NCI-H510A (cell line): ENCODE measurements around the gene MRPS31.

Source experiments
- DNase-seq: peaks from one replicate; lab custom pipeline; 2025; lab: John Stamatoyannopoulos, UW

Gene MRPS31

DNA sequence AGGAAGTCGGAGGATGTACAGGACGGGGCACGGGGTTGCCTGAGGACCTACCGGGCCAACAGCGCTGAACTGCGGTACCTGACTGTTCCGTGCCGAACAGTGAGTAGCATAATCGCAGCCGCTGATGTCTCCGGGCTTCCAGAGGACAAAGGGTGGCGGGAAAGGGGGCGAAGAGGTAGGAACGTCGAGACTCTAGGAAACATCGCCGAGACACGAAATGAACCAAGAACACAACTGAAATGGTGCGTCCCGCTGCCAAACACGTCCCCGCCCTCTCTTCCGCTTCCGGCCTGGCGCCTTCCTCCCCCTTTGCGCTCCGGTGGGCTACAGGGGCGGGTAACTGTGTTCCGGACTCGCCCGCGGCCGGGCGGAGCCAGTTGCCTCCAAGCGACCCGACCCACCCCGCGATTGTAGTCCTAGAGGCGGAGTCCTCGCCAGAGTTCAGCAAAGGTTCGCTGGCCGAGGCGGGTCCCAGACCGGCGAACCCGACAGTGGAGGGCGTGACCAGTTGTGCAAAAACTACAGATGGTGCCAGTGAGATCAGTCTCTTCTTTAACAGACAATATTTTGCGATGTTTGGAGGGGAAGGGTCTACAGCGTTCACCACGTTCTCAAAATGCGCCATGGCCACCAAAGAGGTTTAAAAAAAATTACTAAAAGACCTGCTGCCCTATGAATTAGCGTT, at the start of gene MRPS31:
Gene MRPS31, minus strand, starts transcription at position 257 of the 685 bp plus-strand sequence. Its CDS starts 54 bp downstream, at position 203.
- DNase-seq = peak; percentile 62

DNA sequence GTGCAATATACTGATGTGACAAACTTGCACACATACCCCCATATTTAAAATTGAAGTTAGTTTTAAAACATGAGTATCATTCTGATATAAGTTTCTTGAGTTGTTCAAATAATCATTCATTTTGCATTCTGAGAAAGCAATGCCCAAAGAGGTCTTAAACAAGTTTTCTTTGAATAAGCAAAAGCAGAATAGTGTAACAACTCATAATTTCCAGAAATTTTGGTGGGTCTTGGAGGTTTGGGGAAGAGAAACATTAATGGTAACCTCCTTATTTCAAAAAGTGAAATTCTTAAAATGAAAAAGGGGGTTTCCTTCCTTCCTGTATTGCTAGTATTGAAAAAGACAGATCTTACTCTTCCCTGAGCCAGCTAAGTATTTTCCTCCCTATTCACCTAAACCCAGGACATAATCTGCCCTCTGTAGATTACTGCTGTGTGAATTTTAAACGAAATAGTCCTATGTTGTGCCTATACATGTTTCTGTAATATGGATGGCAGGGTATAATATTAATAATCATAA, 48.9 kb upstream of the MRPS31 start:
- DNase-seq = no peak

DNA sequence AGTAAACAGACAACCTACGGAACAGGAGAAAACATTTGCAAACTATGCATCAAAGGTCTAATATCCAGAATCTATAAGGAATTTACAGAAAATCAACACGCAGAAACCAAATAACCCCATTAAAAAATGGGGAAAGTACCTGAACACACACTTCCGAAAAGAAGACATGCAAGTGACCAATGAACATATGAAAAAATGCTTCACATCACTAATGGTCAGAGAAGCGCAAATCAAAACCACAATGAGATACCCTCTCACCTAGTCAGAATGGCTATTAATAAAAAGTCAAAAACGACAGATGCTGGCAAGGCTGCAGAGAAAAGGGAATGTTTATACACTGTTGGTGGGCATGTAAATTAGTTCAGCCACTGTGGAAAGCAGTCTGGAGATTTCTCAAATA, 47.9 kb upstream of the MRPS31 start:
- no peak for DNase-seq

DNA sequence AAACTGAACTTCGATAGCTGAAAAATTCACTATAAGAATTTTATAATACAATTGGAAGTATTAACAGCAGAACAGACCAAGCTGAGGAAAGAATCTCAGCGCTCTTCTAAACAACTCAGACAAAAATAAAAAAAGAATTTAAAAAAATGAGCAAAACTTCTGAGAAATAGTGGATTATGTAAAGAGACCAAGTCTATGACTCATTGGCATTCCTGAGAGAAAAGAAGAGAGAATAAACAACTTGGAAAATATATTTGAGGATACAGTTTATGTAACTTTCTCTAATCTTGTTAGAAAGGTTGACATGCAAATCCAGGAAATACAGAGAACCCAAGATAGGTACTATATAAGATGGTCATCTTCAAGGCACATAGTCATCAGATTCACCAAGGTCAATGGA, 43.8 kb upstream of the MRPS31 start:
- DNase-seq = no peak

DNA sequence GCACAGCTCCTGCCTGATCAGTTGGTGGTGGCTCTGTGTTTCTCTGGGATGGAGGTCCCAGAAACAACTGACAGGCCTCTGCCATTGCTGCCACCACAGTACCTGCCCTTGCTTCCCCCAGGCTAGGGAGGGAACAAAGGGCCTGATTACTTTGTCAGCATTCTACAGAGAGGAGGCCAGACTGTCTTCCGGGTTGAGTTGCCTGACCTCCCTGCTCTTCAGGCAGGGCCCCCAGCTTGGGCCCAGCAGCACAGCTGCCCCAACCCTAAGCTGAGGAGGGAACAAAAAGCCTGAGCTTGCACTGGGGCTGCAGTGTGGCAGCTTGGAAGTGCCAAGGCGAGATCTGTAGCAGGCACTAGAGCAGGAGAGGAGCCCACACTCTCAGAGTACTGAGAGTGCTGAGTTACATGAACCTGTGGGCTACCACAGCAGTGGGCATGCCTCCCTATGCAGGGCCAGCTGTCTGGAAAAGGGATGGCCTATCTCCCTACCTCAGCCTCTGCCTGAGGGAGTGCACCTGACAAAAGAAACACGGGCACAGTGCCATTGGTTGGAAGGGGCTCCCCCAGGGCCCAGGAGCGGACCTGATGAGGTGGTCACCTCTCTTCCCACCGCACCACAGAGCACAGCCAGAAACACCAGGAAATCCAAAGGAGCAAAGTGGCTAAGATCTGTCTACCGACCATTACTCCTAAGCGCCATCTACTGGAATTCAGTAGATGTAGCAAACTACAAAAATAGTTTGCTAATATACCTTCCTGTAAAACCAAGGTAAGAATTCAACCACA, 42.9 kb upstream of the MRPS31 start:
- DNase-seq = no peak

- no peak for DNase-seq
Observed at GRCh38 chr13:40812724-40813445, 41.9 kb upstream of the MRPS31 start.

- DNase-seq = no peak
Observed at GRCh38 chr13:40812102-40812501, 41.1 kb upstream of the MRPS31 start.

DNA sequence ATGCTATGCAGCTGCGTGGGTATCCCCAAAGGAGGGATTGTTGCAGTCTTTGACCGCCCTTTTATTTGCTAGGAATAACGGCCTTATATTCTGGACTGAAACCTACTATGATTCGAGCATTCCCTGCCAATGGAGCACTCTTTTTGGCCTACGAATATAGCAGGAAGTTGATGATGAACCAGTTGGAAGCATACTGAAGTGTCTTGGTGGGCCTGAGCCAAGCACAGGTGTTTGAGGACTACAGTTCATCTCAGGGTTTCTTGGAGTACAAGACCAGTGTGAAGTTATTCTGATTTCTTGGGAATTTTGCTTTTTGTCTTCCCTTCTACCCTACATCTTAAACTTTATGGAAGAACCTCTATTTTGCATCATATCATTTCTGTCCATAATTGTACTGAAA, 38.5 kb upstream of the MRPS31 start:
- no peak for DNase-seq

DNA sequence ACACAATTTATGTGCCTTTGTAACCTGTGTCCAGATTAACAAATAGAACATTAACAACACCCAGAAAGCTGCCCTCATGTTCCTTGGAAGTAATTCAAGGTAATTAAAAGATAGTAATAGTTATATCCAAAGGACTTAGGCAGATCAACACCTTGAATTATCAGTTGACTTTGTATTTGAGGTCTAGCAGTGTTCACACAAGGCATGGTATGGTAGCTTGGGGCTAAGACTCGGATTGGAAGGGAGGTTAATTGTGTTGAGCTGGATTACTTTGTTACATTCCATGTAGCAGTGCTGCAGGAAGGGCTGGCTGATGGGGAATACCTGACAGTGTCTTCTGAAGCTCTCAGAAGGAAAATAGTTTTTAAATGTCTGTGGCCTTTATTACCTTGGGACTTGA, 35.3 kb upstream of the MRPS31 start:
- DNase-seq = no peak

GRCh38 chr13:40803316-40803715, 32.3 kb upstream of the MRPS31 start:
- no peak for DNase-seq

- no peak for DNase-seq
Observed at GRCh38 chr13:40801255-40802217, 30.5 kb upstream of the MRPS31 start.

DNA sequence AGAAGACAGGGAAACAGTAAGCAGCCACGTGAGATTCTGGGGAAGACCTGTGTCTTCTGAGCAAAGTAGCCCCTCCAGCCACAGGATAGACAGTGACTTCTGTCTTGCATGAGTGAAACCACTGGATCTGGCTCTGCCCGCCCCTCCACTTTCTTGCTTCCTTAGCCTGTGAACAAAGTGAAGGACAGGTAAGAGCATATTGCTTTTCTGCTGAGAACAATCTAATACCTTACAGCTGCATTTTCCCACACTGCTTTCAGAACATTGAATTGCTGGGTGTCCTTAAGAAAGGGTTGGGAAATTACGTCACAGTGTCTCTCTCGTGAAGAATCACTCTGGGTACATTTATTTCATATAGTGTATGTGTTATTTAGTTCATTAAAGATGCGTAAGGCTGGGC, 29.6 kb upstream of the MRPS31 start:
- DNase-seq = no peak

DNA sequence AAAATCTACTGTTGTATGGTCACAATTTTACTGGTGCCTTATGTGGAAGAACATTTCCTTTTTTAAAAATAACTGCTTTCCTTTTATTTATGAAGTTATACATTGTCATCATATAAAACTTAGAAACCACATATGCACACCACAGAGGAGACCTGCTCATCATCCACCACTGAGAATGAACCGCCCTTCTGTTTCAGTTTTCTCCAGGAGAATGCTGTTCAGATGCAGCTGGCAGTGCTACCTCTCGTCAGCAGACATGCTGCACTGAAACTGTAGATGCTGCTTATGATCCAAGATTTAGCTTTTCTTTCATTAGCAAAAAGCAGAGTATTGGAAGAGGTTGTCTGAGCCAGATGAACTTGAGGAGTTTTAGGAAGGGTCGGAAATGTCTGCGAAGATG, 28.5 kb upstream of the MRPS31 start:
- no peak for DNase-seq

- no peak for DNase-seq
Observed at GRCh38 chr13:40798380-40798779, 27.4 kb upstream of the MRPS31 start.

- DNase-seq = no peak
Observed at GRCh38 chr13:40796649-40797048, 25.7 kb upstream of the MRPS31 start.

- no peak for DNase-seq
Observed at GRCh38 chr13:40794414-40795368, 23.7 kb upstream of the MRPS31 start.

GRCh38 chr13:40793339-40793738, 22.3 kb upstream of the MRPS31 start:
- no peak for DNase-seq

- DNase-seq = no peak
Observed at GRCh38 chr13:40792284-40793051, 21.5 kb upstream of the MRPS31 start.

GRCh38 chr13:40790154-40790616, 19.2 kb upstream of the MRPS31 start:
- no peak for DNase-seq
